Cardiac ventricle fibroblast (primary cell): ENCODE measurements around the gene SPAG4. TPM values are rescaled to one million over a fixed set of nuclear protein-coding genes. Genes with fewer than 3 reads are reported as not detected.

Experiments used
- total RNA-seq: library from RNA; depleted of rRNA; stranded (reverse); fragments of >200 nt; gene quantifications from 2 replicates; pipeline ENCODE4 v1.2.3, GENCODE V29; 2015

Gene SPAG4
- 6.5 and 8.9 TPM in 2 replicates for total RNA-seq

GRCh38 chr20:35615667-35616464, at the start of gene SPAG4:
Gene SPAG4 (plus strand): TSS chr20:35615829. CDS start chr20:35616004, 175 bp downstream.

GRCh38 chr20:35664466-35665206, 49.0 kb downstream of the SPAG4 start, which contains the start of the genes CPNE1 and RBM12:
Gene CPNE1 (minus strand): TSS chr20:35664900. CDS start chr20:35632923, 31,977 bp downstream.
Gene RBM12 (minus strand): TSS chr20:35664900. CDS start chr20:35655322, 9,578 bp downstream.

Other genes starting within 250 kb of the SPAG4 start
- 21.9 and 27.9 TPM in 2 replicates for gene UQCC1, start 203.9 kb upstream of the SPAG4 start, total RNA-seq
- 43.9 and 50.2 TPM in 2 replicates for gene GDF5, start 177.6 kb upstream of the SPAG4 start, total RNA-seq
- 20.3 and 30.8 TPM in 2 replicates for gene CEP250, start 160.2 kb upstream of the SPAG4 start, total RNA-seq
- not detected in 2 replicates for gene C20orf173, start 86.2 kb upstream of the SPAG4 start, total RNA-seq
- gene ERGIC3, start 73.8 kb upstream of the SPAG4 start, total RNA-seq = 230 and 244 TPM in 2 replicates
- gene CPNE1, start 49.1 kb downstream of the SPAG4 start, total RNA-seq = 122 and 135 TPM in 2 replicates
- gene RBM12, start 49.1 kb downstream of the SPAG4 start, total RNA-seq = 27.3 and 29.3 TPM in 2 replicates
- gene NFS1, start 83.5 kb downstream of the SPAG4 start, total RNA-seq = 19.6 and 20.9 TPM in 2 replicates
- 183 and 211 TPM in 2 replicates for gene ROMO1, start 83.6 kb downstream of the SPAG4 start, total RNA-seq
- gene RBM39, start 126.4 kb downstream of the SPAG4 start, total RNA-seq = 123 and 125 TPM in 2 replicates
- 19.7 and 31.9 TPM in 2 replicates for gene PHF20, start 156.2 kb downstream of the SPAG4 start, total RNA-seq